ENCODE results near the gene PUS7L.

- no peak for TF ChIP-seq EZH2phosphoT487 (IDR thresholded peaks at IDR 0.05; ENCODE audit: insufficient read depth, low read depth)
- TF ChIP-seq EZH2 (IDR thresholded peaks at IDR 0.05; ENCODE audit: insufficient read depth, poor library complexity, severe bottlenecking), result no peak
These were observed 47.5 kb upstream of the PUS7L start, which contains the start of gene TWF1 for GRCh38 chr12:43805860-43806736.
